ENCODE measurements around the gene S100A4.
"Not testable (repeated sequence)": the region's sequence is repeated elsewhere in the genome, so short reads cannot be mapped to it uniquely, and the experiment has no call there.

The S100A4 gene

DNA sequence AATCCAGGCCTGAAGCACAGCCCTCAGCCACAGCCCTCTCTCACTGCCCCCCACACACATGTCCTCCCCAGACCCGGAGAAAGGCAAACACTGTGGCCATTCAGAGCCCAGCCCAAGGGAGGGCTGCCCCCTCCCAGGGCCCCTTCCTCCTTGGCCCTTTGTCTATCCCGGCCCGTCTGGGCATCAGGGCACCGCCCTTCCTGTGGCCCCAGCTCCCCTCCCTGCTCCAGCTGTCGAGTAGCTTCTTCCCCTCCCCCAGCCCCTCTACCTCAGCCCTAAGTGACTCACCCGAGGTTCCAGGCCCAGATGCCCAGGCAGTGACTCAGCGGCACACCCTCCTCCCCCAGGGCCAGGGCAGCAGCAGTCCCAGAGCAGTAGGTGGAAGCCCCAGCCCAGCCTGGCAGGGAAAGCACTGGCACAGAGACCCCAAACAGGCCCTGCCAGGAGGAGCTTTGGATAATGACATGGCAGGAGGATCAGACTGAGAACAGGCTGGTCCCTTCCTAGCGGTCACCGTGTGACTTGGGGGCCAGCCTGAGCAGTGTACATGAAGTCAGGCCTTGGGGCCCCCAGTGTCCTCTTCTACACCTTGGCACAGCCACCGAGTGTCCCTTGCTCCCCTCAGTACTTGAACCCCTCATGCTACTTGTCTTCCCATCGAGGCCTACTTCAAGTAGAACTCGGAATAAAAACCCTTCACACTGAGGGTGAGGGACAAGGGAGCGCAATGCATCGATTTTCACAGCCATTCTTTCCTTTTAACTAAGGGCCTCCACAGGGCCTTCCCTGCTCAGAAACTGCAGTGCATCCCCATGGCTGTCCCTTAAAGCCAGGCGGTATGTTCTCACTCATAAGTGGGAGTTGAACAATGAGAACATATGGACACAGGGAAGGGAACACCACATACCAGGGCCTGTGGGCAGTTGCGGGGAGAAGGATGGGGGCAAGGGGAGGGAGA is 21.1 kb upstream of the S100A4 start:
- DNase-seq: peak; percentile 91

DNA sequence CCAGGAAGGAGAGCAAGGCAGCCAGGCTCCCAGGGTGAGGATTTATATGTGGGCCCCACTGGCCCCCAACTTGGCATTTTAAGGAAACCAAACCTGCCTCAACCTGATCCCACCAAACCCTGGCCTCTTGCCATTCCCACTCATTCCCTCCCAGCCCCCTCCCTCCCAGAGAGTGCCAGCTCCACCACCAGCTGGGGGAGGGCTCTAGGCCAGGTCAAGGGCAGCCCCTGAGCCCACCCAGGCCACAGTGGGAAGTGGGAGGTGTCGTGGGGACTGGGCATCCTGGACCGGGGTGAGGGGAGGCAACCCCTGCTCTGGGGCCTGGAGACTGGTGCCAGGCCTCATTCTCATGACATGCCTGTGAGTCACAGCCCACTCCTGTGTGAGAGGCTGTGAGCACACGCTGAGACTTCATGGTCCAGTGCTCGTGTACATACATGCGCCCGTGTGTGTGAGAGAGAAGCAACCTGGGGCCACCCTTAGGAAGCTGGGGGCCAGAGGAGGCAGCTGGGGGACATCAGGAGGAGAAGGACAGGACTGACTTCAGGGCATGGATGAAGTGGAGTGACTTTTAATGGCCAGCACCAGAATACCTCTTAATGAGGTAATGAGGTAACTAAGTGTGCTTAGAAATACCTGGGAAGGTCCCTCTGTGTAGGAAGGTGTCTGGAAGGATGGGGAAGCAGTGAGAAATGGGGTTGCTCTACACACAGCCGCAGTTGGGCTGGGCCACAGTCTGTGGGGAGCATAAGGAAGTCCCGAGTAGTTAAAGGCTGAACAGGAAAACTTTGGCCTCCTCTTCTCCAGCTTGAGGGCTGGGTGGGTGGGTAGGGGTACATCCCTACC is 20.1 kb upstream of the S100A4 start, which contains the start of gene S100A2:
Gene S100A2 (minus strand): TSS at position 316 of the 846 bp plus-strand sequence. CDS start 1,967 bp downstream, outside the sequence.
- DNase-seq: peak; percentile 69

DNA sequence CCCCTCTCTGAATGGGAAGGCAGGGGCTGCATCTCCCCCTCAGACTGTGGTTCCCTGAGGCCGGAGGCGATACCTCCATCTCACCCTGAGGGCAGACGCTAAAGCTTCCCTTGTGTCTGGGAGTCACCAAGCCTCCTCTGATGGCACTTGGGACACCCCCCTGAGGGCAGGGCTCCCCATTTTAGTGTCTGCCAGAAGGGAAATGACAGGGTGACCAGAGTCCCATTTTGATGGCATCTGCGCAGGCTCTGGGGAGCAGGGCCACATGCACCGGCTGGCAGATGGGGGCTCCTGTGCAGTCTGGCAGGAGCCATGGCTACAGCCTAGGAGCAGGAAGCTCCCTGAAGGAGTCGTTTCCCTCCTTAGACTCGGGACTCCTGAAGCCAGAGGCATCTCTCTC is 18.4 kb upstream of the S100A4 start:
- no peak for DNase-seq

DNA sequence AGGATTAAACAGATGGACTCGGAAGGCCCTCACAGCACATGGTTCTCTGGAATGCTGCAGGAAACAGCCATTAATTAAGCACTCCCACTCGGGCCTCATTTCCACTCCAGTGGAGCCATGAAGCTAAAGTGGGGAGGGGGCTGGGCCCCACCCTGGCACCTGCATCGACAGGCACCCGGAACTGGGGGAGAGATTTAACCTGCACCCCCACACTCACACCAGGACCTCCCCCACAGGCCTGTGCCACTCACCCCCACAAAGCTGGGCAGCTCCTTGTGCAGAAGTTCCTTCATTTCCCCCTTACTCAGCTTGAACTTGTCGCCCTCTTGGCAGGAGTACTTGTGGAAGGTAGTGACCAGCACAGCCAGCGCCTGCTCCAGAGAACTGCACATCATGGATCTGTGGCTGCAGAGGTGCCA is 17.9 kb upstream of the S100A4 start:
- DNase-seq: no peak

DNA sequence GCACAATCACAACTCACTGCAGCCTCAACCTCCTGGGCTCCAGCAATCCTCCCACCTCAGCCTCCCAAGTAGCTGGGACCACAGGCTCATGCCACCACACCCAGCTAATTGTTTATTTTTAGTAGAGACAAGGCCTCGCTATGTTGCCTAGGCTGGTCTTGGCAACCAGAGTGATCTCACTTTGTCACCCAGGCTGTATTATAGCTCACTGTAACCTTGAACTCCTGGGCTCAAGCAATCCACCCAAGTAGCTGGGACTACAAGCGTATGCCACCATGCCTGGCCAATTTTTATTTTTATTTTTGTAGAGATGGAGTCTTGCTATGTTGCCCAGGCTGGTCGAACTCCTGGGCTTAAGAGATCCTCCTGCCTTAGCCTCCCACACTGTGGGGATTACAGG is 16.4 kb upstream of the S100A4 start:
- not testable (repeated sequence) for DNase-seq

DNA sequence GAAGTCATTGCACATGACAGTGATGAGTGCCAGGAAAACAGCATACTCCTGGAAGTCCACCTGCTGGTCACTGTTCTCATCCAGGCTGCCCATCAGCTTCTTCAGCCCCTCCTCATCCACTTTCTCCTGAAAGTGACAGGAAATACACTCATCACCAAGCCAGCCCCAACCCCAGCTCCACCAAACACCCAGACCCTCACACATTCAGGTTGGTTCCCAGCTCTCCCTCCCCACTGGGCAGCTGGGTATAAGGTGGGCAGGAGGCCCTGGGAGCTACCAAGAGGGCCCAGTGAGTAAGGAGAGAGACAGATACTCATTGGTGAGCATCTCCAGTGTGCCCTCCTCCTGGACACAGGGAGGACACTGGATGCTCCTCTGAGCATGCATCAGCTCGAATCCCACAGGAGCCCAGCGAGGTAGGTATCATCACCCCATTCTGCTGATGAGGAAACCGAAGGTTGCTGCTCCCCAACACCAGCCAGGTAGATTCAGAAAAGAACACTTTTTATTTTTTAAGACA is 15.9 kb upstream of the S100A4 start:
- no peak for DNase-seq

DNA sequence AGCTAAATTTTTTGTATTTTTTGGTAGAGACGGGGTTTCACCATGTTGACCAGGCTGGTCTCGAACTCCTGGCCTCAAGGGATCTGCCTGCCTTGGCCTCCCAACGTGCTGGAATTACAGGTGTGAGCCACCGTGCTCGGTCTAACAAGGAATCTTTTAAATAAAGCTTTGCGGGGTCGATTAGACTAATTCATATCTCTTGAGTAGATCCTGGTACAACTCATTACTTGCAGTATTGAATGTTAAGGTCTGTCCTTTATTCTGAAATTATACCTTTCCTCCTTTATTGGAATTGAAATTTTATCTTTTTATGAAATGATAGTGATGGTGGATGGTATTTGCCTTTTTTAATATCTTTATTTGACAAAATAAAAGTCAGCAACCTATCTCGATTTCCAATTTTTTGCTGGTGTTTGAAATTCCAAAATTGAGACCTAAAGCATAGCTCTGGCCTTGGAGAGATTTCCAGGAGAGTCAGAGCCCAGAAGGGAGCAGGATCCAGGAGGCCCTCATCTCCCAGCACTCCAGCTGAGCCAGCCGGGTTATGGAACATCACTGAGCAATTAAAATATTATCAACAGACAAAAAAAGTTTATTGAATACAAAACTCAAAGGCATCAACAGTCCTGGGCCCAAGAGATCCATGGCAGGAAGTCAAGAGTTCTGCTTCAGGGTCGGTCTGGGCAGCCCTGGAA is 15.3 kb upstream of the S100A4 start:
- no peak for DNase-seq

DNA sequence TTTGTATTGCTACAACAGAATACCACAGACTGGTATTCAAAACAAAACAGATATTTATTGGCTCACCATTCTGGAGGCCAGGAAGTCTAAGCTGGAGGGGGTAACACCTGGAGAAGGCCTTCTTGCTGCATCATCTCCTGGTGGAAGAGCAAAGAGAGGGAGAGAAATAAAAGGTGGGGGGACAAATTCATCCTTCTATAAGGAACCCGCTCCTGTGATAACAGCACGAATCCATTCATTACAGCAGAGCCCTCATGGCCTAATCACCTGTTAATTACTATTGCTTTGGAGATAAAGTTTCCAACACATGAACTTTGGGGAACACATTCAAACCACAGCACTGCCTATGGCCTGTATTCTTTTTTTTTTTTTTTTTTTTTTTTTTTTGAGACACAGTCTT is 14.6 kb upstream of the S100A4 start:
- no peak for DNase-seq

DNA sequence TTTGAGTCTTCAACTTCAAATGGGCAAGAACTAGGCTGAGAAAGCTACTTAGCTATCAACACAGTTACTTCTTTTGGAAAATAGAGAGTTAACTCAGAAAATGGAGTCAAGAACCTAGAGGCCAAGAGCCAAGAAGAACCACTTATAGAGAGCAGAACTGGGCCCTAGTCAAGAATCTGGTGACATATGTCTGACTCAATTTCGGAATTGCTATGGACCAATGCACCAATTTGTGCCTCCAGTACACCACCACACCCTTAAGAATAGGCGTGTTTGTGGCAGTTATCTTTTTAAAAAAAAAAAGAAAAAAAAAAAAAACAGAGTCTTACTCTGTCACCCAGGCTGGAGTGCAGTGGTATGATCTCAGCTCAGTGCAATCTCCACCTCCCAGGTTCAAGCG is 12.3 kb upstream of the S100A4 start:
- DNase-seq: no peak

DNA sequence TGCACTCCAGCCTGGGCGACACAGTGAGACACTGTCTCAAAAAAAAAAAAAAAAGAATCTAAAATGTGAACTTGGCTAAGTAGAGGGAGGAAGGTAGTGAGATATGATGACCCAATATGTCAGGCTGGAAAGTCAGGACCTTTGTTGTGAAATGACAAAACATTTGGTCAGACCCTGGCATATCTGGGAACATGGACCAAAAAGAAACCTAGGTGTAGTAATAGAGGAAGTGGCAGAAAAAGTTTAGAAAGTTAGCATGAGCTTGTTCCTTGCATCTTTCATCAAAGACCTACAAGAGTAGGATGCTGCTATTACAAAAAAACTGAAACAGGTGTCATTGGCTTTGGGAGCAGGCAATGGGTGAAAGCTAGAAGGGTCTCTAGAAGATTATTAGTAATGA is 10.7 kb upstream of the S100A4 start:
- DNase-seq: no peak

DNA sequence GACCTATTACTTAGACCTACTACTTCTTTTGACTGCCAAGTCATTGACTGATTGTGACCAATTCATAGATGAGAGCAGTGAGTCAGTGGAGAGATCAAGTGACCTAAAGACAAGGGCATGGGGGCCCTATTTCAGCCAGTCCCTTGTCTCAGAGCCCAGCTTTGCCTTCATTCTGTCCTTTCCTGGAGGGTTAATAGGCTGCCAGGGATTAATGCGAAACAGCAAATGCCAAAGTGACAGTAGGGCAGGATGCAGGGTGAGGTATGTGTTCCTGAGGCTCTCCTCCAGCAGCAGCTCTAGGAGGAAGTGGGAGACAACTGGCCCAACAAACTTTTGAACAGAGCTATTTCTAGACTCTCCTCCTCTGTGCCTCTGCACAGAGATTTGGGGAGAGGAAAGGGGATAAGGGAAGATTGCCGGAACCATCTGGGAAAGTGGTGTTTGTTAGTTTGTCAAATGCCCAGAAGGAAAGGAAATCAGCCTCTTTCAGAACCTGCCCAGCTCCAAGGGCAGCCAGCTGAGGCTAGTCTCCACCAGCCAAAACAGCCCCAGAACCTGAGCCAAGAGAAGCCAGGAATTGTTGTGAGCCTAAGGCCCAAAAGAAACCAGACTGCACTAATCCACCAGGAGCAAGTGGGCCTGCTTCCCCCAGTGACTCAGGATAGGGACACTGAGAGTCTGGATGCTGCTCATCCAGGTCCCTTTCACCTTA is 8.4 kb upstream of the S100A4 start:
- no peak for DNase-seq

DNA sequence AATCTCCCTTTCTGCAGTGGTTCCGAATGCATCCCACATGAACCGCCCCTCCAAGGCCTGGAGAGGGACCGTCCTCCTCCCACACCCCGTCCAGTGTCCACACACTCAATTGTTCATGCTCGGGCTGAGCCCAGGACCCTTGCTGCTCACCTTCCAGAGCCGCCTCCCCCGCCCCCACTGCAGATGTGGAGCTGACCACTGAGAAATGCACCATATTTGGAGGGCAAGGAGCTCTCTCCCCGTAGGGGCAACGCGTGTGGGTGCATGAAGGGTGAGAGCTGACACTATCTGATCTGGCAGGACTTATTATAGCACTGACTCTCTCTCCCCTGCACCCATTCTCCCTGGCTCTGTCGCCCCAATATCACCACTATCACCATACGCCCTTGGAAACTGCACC is 7.5 kb upstream of the S100A4 start:
- DNase-seq: no peak

DNA sequence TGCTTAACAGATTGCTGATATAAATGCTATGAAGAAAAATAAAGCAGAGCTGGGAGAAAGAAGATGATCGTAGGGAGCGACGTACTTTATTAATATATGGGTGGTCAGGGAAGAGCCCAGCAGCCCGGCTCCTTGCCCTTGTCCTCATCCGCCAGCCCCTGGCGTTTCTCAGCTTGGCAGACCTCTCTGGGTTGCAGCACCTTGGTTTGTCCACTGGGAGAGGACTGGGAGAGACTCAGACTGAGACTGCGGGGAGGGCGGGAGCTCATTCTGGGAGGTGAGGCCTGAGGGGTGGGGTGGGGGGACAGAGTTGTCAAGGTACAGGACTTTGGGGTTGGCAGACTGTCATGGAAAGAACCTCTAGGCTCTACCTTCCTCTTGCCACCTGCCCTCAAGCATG is 6.7 kb upstream of the S100A4 start:
- no peak for DNase-seq

DNA sequence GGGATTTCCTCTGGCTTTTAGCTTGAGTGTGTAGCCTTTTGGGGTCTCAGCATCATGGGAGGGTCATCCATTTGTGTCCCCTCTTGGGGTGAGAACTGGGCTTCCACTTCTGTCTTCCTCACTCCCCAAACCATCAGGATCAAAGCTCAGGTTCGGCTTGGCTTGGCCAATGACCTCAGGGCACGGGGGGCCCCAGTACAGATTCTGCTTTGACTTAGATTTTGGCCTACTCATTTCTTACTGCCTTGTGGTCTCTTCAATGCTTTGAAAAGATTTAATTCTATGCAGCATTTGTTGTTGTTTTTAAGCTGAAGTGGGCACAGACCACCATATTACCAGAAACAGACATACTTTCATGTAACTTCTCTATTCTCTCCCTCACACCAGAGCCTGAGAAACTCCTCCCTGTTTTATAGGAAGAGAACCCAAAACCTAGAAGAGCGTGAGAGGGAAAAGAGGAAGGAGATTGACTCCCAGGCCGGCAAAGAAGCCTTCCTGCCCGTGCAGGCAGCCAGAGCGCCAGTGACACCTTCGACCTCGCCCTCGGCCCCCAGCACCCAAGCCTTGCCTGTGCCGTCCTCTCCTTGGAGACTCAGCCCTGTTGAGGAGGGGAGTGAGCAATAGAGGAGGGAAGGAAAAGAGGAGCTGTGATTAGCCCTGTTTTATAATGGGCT is 5.4 kb upstream of the S100A4 start:
- DNase-seq: no peak

DNA sequence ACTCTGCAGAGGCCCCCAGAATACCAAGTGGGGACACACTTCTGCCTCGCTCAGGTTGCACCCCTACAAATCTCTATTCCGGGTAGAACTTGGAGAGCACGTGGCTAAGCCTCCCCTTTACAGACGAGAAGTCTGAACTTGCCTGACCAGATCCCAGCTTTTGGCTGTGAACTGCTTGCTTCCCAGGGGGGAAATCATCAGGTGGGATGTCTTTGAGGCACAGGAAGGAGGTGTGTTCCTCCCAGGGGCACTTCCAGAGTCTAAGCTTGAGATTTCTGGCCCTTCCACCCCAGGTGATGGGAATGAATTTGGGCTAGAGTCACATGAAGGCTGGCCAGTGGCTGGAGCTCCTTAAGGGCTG is 4.8 kb upstream of the S100A4 start:
- DNase-seq: no peak

DNA sequence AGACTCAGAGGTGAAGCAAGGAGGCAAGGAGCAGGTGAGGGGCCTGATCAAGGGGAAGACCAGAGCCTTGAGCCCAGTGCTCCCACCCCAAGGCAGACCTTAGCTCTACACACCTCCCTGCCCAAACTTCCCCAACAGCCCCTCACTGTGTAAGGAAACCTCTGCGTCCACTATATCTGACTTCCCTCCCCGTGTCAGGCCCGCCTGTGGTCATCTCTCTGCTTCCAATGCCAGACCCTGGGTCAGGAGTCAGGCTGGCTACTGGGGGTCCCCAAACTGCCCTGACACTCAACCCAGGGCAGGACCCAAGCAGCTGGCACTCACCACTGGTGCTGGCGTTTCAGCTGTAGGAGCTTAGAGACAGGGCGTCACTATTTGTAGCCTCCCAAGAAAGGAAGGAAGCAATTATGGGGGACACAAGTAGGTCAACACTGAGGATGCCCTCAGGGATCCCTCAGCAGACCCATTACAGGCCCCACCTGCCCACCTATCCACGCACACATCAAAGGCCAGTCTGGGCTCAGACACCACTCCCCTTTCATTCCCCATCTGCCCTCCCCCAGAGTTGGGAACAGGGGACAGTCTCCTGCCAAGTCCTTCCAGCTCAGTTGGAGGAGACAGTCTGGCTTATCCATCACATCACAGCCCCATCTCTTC is 4.3 kb upstream of the S100A4 start:
- DNase-seq: no peak

DNA sequence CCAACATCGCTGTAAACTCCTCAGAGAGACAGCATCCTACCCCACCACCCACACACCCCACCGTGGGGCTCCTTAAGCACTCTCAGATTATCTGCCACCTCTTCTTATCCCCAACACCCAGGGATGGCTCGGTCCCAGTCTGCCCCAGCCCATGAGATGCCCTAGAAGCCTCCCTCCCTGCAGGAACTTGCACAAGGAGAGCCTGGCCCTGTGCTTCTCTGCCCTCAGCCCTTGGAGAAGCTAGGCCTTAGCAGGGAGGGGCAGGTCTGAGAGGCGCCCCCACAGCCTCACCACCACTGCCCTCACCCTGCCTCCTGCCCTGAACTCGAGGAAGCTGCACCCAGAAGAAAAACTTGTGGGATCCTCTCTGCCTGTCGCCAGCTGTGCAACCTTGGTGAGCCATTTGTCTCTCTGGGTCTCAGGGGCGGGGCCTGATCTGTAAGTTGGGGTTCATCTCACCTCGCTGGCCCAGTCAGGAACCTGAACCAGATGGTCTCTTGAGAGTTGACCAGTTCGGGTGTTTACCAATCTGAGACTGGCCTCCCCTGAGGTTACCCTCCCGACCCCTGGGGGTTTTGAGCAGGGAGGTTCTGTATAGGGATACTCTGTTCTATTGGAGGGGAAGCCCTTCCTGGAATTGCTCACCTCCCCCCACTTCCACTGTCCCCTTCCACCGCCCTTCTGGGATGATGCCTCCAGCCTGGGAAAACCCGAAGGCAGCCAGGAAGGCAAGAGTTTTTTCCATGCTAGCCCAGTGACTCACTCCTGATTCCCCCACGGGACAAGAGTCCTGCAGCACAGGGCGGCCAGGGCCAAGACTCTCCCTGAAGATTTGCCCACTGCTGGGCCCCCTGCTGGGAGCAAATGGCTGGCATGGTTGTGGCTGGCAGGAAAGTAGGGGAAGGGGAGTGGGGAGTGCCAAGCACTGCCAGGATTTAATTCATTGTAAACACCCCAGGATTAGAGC is 3.4 kb upstream of the S100A4 start, which contains the start of gene S100A3:
Gene S100A3 (minus strand): TSS at position 537 of the 967 bp plus-strand sequence. CDS start 773 bp downstream, outside the sequence.
- DNase-seq: no peak

DNA sequence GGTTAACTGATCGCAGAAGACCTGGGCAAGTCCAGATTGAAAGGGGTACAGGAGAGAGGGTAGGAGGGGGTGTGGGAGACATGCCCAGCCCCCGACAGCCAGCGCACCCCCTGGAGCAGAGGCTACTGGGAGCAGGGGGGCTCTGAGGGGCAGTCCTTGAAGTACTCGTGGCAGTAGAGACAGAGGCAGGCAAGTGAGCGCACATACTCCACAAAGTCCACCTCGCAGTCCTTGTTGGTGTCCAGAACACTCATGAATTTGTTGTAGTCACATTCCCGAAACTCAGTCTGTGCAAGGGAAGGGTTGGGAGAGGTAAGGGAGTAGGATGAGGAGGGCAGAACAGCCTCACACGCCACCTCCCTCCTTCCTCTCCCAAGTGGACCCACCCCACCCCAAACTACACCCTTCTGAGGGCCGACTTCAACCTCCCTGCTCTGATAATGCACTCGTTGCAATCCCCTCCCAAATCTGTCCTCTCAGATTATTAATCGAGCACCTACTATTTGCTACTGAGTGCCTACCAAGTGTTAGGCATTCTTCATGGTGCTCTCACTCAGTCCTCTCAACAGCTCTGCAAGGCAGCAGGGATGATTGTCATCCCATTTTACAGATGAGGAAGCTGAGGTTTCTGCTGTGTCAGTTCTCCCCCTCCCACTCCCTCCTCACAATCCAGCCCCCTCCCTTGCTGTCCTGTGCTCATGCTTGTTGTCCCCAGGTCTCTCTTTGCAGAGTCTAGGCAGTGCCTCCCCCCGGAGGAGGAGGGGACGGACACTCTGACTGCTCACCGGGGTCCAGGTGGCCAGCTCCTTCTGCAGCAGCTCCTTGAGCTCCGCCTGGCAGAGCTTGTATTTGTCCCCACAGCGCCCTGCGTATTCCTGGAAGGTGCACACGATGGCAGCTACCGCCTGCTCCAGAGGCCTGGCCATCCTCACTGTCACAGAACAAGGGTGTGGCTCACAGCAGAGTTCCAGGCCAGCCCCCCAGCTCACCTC is 2.2 kb upstream of the S100A4 start:
- no peak for DNase-seq
